Epithelial cell of prostate (primary cell): ENCODE data around the gene CABP7.
A peak's percentile ranks its signal among the peaks of the same experiment; 100 is the strongest.

Source experiments
- DNase-seq: peaks from one replicate; pipeline ENCODE4 v3.0.0-alpha.2; 2011; ENCODE audit warnings: low read depth, low spot score
- H3K27ac ChIP-seq: fragments of 450-650 bp; 2 replicates; pipeline ENCODE4 v1.5.1; 2017; ENCODE audit warnings: mild to moderate bottlenecking

Gene CABP7

GRCh38 chr22:29766632-29767170 lies 46.9 kb downstream of the CABP7 start, which contains the start of gene ZMAT5:
Gene ZMAT5, minus strand, starts transcription at chr22:29767007. Its CDS starts 18,463 bp downstream, at chr22:29748544.
- H3K27ac ChIP-seq: peak within 1 kb of the TSS; percentile 77

GRCh38 chr22:29767171-29768051 lies 47.6 kb downstream of the CABP7 start, which contains the start of gene UQCR10:
Gene UQCR10, plus strand, starts transcription at chr22:29767369. Its CDS starts 30 bp downstream, at chr22:29767399.
- peak within 1 kb of the TSS; percentile 77 for H3K27ac ChIP-seq
- DNase-seq: no peak

More at GRCh38 chr22:29766632-29767170, 46.9 kb downstream of the CABP7 start, which contains the start of gene ZMAT5:
- DNase-seq: peak; percentile 92

- no peak for DNase-seq
- peak overlapping the region; percentile 77 for H3K27ac ChIP-seq
These were observed 48.4 kb downstream of the CABP7 start for GRCh38 chr22:29768052-29768693.

DNA sequence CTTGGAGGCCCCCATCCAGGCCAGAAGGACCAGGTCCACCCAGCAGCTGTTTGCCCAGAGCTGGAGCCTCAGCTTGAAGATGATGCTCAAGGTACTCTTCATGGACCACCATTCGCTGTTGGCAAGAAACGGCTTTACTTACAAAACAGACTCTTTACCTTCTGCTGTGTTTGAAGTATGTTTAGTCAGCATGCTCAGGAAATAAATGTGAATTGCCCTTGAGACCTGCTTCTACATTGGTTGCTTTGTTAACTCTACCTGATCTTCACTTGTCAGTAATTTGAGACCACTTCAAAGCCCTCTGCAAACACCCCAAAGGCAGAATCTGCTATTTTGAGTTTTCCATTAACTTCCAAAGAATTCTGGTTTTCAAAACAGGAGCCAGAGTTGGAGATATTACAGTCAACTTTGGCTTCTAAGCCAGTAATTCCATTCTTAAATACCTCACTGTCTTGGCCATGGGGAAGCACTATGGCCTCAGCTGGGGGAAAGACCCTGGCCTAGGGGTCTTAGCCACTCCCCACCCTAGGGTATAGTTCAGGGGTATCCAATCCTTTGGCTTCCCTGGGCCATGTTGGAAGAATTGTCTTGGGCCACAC lies 50.0 kb downstream of the CABP7 start:
- no peak overlapping the region for H3K27ac ChIP-seq
- no peak for DNase-seq

DNA sequence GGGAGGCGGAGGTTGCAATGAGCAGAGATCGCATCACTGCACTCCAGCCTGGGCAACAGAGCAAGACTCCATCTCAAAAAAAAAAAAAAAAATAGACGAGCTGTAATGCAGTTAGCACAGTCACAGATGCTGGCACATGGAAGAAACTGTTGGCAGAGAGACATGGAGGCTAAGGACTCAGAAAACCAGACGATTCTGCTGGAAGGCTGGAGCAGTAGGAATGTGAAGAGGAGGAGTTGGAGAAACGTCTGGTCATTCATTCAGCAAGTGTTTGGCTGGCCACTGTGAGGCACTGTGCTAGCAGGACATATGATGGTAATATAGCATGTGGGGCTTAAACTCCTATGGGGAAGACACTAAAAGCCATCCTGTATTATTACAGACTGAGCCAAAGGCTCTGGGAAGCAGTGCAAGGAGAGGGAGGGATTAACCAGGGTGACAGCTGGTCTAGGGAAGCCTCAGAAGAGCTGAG lies 52.4 kb downstream of the CABP7 start:
- H3K27ac ChIP-seq: peak overlapping the region; percentile 68
- no peak for DNase-seq

GRCh38 chr22:29773233-29773632 lies 53.4 kb downstream of the CABP7 start:
- DNase-seq: no peak

DNA sequence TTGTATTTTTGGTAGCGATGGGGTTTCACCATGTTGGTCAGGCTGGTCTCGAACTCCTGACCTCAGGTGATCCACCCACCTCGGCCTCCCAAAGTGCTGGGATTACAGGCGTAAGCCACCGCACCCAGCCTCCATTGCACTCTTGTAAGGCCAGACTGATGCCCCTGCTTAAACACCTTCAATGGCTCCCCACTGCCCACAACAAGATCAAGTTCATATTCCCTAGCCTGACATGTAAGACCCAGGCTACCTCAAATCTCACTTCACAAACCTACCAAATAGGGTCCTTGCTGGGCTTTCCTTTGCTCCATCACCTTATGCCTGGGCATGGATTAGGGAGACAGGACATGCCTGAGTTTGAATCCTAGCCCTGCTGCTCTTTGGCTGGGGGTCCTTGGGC lies 60.4 kb downstream of the CABP7 start:
- no peak for DNase-seq
- H3K27ac ChIP-seq: peak overlapping the region; percentile 69

More at GRCh38 chr22:29773233-29773632, 53.4 kb downstream of the CABP7 start:
- H3K27ac ChIP-seq: peak overlapping the region; percentile 68

DNA sequence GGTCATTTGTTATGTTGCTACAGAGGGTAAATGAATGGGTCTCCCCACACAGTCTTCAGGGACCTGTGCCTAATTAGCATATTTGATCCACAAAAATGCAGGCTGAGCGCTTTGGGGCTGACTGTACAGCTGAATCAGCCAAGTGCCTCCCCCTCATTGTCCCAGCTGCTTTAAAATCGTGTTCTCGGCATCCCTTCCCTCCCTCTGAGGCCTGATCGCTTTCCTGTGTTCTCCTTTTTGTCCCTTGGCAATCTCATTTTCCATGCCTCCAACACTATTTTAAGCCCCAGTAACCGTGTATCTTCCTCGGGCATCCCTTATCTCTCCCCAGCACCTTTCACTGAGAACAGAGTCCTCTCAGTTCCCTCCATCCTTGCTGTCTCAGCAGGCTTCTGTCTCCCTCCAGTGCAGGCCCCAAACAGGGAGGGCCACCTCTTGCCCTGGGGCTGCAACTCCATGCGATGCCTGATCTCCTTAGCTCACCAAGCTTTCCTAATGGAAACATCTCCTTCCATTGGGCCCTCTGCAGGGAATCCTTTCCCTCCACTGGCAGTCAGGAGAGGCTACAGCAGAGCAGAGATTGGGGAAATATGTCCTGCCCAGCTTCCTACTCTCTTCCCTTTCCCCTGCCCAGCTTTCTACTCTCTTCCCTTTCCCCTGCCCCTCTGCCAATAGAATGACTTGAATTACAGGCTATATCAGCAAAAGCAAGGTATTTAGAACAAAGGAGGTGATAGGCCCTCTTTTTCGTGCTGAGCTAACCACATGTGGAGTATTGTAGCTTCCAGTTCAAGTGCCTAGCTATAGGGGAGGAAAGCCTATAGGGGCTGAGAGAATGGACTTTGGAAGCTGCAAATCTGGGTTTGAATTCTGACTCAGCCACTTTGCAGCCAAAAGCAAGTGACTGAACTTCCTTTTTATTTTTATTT lies 61.2 kb downstream of the CABP7 start:
- H3K27ac ChIP-seq: peak overlapping the region; percentile 69
- no peak for DNase-seq
